Ovary (tissue), 9 donors: ENCODE data around the gene IGF2BP2. TPM values are rescaled to one million over a fixed set of nuclear protein-coding genes. Genes with fewer than 3 reads are reported as not detected.

ENCODE experiments used
- DNase-seq, 5 donors: peaks; one replicate each; pipeline ENCODE4 v3.0.0-alpha.2; 2019 to 2020
- H3K27ac ChIP-seq, 2 donors: fragments of 200-600 bp; one replicate each; pipeline versions ENCODE4 v1.5.1 to v1.8.0; 2019 to 2022
- H3K27me3 ChIP-seq: fragments of 200-600 bp; one replicate; pipeline ENCODE4 v1.8.0; 2022
- H3K36me3 ChIP-seq: fragments of 200-600 bp; sonication (generic); one replicate; pipeline ENCODE4 v1.5.1; 2019
- H3K4me1 ChIP-seq: one replicate; pipeline ENCODE4 v1.8.1; 2013; ENCODE audit warnings: mild to moderate bottlenecking, moderate library complexity; ENCODE audit not compliant: insufficient read depth
- H3K4me3 ChIP-seq: fragments of 200-600 bp; sonication (generic); one replicate; pipeline ENCODE4 v1.5.1; 2017
- H3K9me3 ChIP-seq, 2 donors: fragments of 200-600 bp in 1 of 2; sonication (generic) in 1 of 2; one replicate each; pipeline versions ENCODE4 v1.5.1 to v1.8.1; 2013 to 2019; ENCODE audit warnings: mild to moderate bottlenecking in 1 of 2, moderate library complexity in 1 of 2
- CTCF ChIP-seq, 3 donors: fragments of 450-650 bp in 2 of 3; fragments of 200-600 bp in 1 of 3; IDR thresholded peaks; one replicate each; pipeline versions ENCODE4 v1.5.1 to v1.8.0; 2016 to 2022; ENCODE audit warnings: antibody characterized with exemption in 3 of 3, mild to moderate bottlenecking in 1 of 3
- EP300 ChIP-seq: sonication (generic); formaldehyde crosslinking; IDR thresholded peaks from one replicate; pipeline ENCODE4 v1.6.1; 2017; ENCODE audit warnings: antibody characterized with exemption
- POLR2A ChIP-seq: fragments of 450-650 bp; IDR thresholded peaks from one replicate; pipeline ENCODE4 v1.6.1; 2017; ENCODE audit warnings: antibody characterized with exemption, mild to moderate bottlenecking, moderate library complexity
- WGBS, 3 donors: extraction: QIAGEN DNeasy Blood & Tissue Kit in 1 of 3; methylation state at CpG; one replicate each; pipeline versions ENCODE4 v1.1.5 to v1.1.7; 2013 to 2017; 5-methylcytosine and 5-hydroxymethylcytosine counted together
- intact Hi-C, 4 donors: fragments of 100-400 bp; cut with DNase I; formaldehyde crosslinking; loops; one replicate each; pipeline versions ENCODE4 v1.11.0 to v1.15.1; 2022 to 2023
- polyA plus RNA-seq, 2 donors: library from polyadenylated mRNA; stranded (reverse); fragments of 200-250 nt in 1 of 2; fragments of 350-450 nt in 1 of 2; fragmentation: Illumina TruSeq in 1 of 2; extraction: RNeasy Lipid Tissue Mini Kit (QIAGEN cat#74804) in 1 of 2; gene quantifications; one replicate each; pipeline ENCODE4 v1.2.3, GENCODE V29; 2013 to 2014
- total RNA-seq, 7 donors: library from RNA; depleted of rRNA in 2 of 7; stranded (reverse); fragments of >200 nt in 2 of 7; fragmentation: NEBNext Ultra II Directional in 3 of 7; extraction: Animal tissue kit (Norgen Biotek cat#: 25700) in 3 of 7; gene quantifications; one replicate each; pipeline versions ENCODE4 v1.1.0 to v1.2.4, GENCODE V29; 2016 to 2023
- donor health status: DM: no; HTN: no; CAD: no; lungs with moderate emphysema.
- donor health status: DM: no; HTN: no; CAD: no.
- donor health status: Bipolar disorder and iron deficiency.
- donor health status: DM: yes; HTN: yes; CAD: no.
- donor health status: DM: no; HTN: no; CAD: no.
- donor health status: DM: yes; HTN: yes; CAD: no.

The IGF2BP2 gene
- total and polyA plus RNA-seq, 9 donors: 4.6 to 31.1 (median 13.7) TPM

GRCh38 chr3:185724251-185724650, 100.6 kb downstream of the IGF2BP2 start:
- H3K4me3 ChIP-seq: no peak overlapping the region
- no peak for TF ChIP-seq CTCF (IDR thresholded peaks at IDR 0.05)
- no peak for TF ChIP-seq POLR2A
- TF ChIP-seq EP300: no peak
- DNase-seq: no peak
- H3K27me3 ChIP-seq: no peaks in the 10 kb centered on the region
- H3K27ac ChIP-seq: no peak overlapping the region
- H3K9me3 ChIP-seq: no peaks in the 10 kb centered on the region
- intact Hi-C loops: no loop called here
- WGBS, 3 donors: 92 to 97% (median 94%) methylated on average over 3 of the region's 3 CpGs
- no peaks in the 10 kb centered on the region for H3K4me1 ChIP-seq
- no peaks in the 10 kb centered on the region for H3K36me3 ChIP-seq

- H3K4me3 ChIP-seq: no peak overlapping the region
- H3K36me3 ChIP-seq: no peaks in the 10 kb centered on the region
- no peaks in the 10 kb centered on the region for H3K4me1 ChIP-seq
- TF ChIP-seq CTCF (IDR thresholded peaks at IDR 0.05) (no peak), EP300 (no peak), POLR2A (no peak)
- H3K9me3 ChIP-seq: no peaks in the 10 kb centered on the region
- H3K27me3 ChIP-seq: no peaks in the 10 kb centered on the region
- no peak for DNase-seq
- WGBS, 3 donors: 54 to 60% (median 54%) methylated on average over 5 of the region's 5 CpGs
- no peak overlapping the region for H3K27ac ChIP-seq
- intact Hi-C loops: no loop called here
These were observed 102.0 kb downstream of the IGF2BP2 start for GRCh38 chr3:185722881-185723280.

GRCh38 chr3:185721970-185722369, 102.9 kb downstream of the IGF2BP2 start:
- 82 to 86% (median 84%) methylated on average over 3 of the region's 3 CpGs for WGBS, 3 donors
- Histone ChIP-seq H3K4me1 (no peaks in the 10 kb centered on the region), H3K36me3 (no peaks in the 10 kb centered on the region), H3K4me3 (no peak overlapping the region), H3K27ac (no peak overlapping the region), H3K9me3 (no peaks in the 10 kb centered on the region), H3K27me3 (no peaks in the 10 kb centered on the region)
- TF ChIP-seq EP300 (no peak), CTCF (IDR thresholded peaks at IDR 0.05) (no peak), POLR2A (no peak)
- DNase-seq: no peak
- intact Hi-C loops: no loop called here

- no peaks in the 10 kb centered on the region for H3K36me3 ChIP-seq
- H3K27me3 ChIP-seq: no peaks in the 10 kb centered on the region
- DNase-seq: no peak
- intact Hi-C loops: no loop called here
- H3K27ac ChIP-seq: no peak overlapping the region
- no peak overlapping the region for H3K4me3 ChIP-seq
- no peaks in the 10 kb centered on the region for H3K9me3 ChIP-seq
- TF ChIP-seq CTCF (IDR thresholded peaks at IDR 0.05): no peak
- TF ChIP-seq POLR2A: no peak
- no peak for TF ChIP-seq EP300
- WGBS, 3 donors: 92 to 94% (median 92%) methylated on average over 9 of the region's 9 CpGs
- no peaks in the 10 kb centered on the region for H3K4me1 ChIP-seq
These were observed 104.5 kb downstream of the IGF2BP2 start for GRCh38 chr3:185720326-185720725.
